GM21786 (cell line): Measurements from ENCODE around the gene ANO6.
"Not testable (repeated sequence)": the region's sequence is repeated elsewhere in the genome, so short reads cannot be mapped to it uniquely, and the experiment has no call there.

Experiments used
- ATAC-seq: cut with Tn5 transposase; IDR thresholded peaks from one replicate; pipeline ENCODE4 v1.9.1; 2021; ENCODE audit not compliant: unreplicated experiment

The ANO6 gene

DNA sequence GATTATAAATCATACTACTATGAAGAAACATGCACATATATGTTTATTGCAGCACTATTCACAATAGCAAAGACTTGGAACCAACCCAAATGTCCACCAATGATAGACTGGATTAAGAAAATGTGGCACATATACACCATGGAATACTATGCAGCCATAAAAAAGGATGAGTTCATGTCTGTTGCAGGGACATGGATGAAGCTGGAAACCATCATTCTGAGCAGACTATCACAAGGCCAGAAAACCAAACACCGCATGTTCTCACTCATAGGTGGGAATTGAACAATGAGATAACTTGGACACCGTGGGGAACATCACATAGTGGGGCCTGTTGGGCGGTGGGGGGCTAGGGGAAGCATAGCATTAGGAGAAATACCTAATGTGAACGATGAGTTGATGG, 181.6 kb downstream of the ANO6 start:
- not testable (repeated sequence) for ATAC-seq

- ATAC-seq = no peak
These were observed 182.7 kb downstream of the ANO6 start for GRCh38 chr12:45398552-45398951.

- ATAC-seq = no peak
These were observed 185.1 kb downstream of the ANO6 start for GRCh38 chr12:45400991-45401390.

DNA sequence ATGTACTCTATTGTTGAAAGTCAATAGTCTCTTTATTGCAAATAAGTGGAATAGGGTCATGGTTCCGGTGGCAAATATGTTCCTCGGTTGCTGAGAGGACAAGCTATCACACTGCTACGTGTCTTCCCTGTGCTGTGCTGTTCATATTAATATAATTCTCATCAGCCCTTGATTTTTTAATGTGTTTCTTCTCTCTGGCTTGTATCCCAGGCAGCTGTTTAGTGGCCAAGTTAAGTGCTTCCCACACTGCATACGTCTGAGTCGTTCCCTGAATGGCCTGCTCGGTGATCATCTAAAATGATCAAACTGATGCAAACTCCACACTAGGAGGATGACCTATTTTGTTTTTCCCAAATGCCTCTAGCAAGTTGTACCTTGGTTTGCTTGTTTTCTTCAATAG, 186.4 kb downstream of the ANO6 start:
- ATAC-seq = no peak

DNA sequence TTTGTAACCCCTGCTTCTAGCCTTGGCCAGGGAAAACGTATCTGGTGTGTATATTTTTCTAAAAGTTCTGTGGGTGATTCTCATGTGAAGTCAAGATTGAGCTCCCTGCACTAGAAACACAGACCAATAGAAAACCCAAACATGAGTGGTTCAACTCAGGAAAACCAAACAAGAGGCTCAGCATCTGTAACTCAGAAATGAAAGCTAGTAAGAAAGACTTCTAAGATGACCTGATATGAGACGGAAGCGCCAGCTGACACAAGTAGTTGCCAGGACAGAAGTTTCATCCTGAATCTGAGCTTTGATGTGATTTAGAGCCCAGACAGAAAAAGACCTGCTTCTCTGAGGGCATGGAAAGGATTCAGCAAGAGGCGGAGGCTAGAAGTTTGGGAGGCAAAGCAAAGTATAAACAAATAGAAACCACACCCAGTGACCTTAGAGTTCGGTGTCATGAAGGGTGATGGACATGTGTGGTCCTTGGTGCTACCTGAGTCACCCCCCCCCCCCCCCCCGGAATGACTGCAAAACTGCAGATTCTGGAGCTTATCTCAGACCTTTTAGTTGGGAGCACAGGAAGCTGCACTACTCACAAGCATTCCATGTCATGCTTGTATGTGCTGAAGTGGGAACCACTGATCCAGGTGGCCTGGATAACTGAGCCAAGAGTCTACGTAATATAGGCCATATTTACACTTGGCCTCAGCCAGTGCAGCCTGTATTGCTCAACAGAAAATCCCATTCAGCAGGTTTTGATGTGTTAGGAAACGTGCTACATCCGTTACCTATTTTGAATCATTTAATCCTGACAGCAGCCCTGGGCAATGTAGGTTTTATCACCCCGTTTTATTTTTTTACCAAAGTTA, 191.3 kb downstream of the ANO6 start:
- ATAC-seq = no peak

GRCh38 chr12:45407981-45408728, 192.3 kb downstream of the ANO6 start:
- ATAC-seq = no peak

DNA sequence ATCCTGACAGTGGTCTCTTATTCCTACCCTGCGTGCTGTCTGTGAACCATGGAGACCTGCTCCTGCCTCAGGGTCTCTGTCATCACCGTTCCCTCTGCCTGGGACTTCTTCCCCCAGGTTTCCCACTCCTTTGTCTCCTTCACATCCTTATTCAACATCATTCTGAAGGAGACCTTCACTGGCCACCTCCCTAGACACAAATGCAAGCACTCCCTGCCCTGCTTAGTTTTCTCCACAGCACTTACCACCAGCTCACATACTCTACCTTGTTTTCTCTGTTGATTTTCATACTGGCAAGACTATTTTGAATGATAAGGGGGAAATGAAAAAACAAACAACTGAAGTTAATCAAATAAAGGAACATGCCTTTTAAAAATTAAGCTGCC, 192.8 kb downstream of the ANO6 start:
- no peak for ATAC-seq

DNA sequence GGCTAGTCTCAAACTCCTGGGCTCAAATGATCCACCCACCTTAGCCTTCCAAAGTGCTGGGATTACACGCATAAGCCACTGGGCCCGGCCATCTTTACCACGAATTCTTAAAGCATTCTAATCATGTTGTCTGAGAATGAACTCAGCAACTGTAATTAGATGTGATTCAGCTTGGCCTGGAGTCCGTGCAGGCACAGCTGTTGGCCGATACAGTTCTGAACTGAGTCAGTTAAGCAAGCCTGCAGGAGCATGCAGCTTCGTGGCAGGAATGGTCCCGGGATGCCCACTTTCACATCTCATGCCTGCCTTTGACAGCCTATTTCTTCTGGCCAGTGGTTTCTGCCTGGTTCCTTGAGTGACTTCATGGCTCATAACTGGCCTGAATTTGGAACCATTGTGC, 194.1 kb downstream of the ANO6 start:
- ATAC-seq = no peak

- no peak for ATAC-seq
These were observed 195.7 kb downstream of the ANO6 start for GRCh38 chr12:45411626-45412025.

GRCh38 chr12:45415393-45415817, 199.5 kb downstream of the ANO6 start:
- peak; percentile 98 for ATAC-seq

DNA sequence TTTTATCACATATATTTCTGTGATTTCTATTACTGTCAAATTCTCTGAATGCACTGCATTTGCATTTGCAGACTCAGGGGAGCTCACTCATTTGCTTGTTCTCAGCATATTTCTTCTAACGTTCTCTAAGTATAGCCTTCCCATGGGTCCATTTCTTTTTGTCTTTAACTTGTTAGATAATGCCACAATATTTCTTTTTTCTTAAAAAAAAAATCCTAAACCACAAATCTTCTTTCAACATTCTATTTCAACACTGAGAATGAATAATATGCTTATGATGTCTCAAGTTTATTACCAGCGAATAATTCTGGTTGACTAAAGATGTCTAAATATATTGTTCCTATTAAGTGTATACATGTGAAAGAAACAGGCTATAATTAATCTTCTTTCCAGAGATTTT, 200.2 kb downstream of the ANO6 start:
- no peak for ATAC-seq

- no peak for ATAC-seq
These were observed 202.6 kb downstream of the ANO6 start for GRCh38 chr12:45418520-45418919.

DNA sequence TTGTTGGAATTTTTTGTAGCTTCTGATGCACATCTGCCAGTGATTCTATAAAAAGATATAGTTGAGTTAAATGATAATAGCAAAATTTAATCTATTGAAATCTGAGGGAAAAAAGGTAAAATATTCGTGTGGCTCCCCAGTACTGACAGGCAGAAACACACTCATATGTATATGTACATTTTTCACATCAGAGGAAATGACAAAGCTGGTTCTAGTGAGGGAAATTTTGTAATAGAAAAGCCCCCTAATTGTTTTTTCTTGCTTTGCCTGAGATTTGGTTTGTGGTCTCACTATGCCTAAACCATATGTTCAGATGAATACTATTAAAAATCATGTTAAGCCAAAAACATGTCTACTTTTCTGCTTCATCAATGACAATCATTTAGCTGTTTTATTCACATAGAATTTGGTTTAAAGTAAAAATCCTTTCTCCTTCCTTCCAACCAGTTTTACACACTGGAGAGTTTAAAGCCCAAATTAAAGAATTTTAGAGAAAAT, 203.5 kb downstream of the ANO6 start:
- no peak for ATAC-seq

GRCh38 chr12:45421736-45422135, 205.8 kb downstream of the ANO6 start:
- ATAC-seq = no peak

DNA sequence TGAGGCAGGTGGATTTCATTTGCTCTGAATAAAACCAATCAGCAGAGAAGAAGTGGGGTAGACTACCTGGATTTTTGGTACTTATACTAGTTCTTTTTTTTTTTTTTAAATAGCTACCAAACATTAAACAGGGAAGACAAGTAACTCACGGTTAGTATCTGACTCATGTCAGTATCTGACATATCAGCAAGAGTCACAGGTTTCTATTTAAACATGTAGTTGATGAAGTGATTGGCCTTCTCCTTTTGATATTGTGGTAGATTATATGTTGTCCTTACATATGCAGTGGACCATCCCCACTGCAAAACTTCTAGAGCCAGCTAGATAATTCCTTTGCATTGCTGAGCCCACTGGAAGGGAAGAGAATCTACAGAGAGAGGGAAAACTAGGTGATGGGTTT, 208.0 kb downstream of the ANO6 start:
- ATAC-seq = no peak

DNA sequence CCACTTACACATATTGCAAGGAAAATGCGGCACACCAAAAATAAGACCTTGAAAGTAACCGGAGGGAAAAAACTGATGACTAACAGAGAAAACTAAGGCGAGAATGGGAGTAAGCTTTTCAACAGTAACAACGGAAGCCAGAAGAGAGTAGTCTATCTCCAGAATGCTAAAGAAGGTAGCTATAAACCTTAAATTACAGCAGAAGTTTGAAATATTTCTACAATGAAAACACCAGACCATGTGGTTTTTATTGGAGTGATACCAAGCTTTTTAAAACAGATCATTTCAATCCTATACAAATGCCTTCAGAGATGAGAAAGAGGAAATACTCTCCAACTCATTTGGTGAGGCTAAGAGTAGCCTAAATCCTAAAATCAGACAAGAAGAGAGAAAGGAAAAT, 209.5 kb downstream of the ANO6 start:
- no peak for ATAC-seq

- ATAC-seq = no peak
These were observed 210.4 kb downstream of the ANO6 start for GRCh38 chr12:45426294-45426693.

GRCh38 chr12:45427042-45427441, 211.1 kb downstream of the ANO6 start:
- ATAC-seq = no peak

DNA sequence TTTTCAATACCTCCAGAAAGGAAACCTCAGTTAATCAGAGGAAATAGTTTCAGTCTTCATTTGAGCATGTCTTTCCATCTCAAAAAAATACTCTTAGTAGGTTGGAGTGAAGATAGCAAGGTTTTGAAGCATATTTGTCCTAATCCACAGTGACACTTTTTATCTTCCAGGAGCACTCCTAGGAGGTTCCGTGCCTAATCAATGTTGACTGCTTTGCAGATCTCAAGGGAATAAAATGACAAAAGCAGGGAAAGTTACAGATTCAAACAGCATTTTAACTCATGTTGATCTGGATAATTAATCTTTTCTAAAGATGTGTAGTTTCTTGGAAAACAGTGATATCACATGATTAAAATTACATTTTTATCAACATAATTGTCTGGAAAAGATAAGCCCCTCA, 213.9 kb downstream of the ANO6 start:
- ATAC-seq = no peak

- ATAC-seq = no peak
These were observed 215.2 kb downstream of the ANO6 start for GRCh38 chr12:45431126-45431525.

- no peak for ATAC-seq
These were observed 216.8 kb downstream of the ANO6 start for GRCh38 chr12:45432710-45433109.

DNA sequence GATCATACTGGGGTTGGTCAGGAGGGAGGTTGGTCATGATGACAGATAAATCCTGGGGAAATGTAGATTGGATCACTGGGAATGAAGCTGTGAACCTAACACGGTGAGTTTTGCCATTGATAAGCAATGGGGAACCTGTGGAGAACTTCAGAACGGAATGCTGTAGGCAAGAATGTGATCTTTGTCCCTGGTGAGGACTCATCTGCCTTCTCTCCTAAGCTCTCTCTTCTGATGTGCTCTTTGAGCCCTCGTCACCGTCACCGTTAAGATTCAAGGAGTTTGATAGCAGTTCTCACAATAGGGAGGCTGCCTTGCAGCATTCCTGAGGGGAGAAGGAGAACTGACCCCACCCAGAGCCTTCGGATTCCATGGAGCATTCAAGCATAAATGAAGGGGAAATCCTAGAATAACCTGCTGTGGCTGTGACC, 217.6 kb downstream of the ANO6 start:
- ATAC-seq = no peak
